H1 (cell line): ENCODE results near the gene SLX9. TPM values are rescaled to one million over a fixed set of nuclear protein-coding genes. Genes with fewer than 3 reads are reported as not detected.

ENCODE experiments used
- CTCF ChIA-PET: fragments of 300-600 bp; sonication (Branson Sonifier 250); formaldehyde crosslinking; loops from one replicate; lab custom pipeline; 2021; ENCODE audit not compliant: partially characterized antibody; lab: Charles Lee
- POLR2A ChIA-PET: fragments of 300-600 bp; sonication (Branson Sonifier 250); formaldehyde crosslinking; loops from one replicate; lab custom pipeline; 2021; ENCODE audit warnings: inconsistent platforms; ENCODE audit not compliant: partially characterized antibody; lab: Charles Lee
- DNase-seq, 2 experiments: peaks; one replicate each; pipeline versions ENCODE4 v3.0.0 to v3.0.0-alpha.2; 2010 to 2022; ENCODE audit warnings: low spot score in 2 of 2, low read depth in 1 of 2, mixed read lengths in 1 of 2
- FAIRE-seq: peaks from 2 replicates; lab custom pipeline; 2011; peaks lifted over from hg19 to GRCh38; lab: Jason Lieb, UNC
- H2AFZ ChIP-seq: 2 replicates; pipeline ENCODE4 v1.8.1; 2012; ENCODE audit warnings: low read length, inconsistent platforms
- H2AK5ac ChIP-seq: 2 replicates; pipeline ENCODE4 v1.6.1; 2013; ENCODE audit warnings: low read depth, low read length
- H2BK120ac ChIP-seq: replicated peaks from 2 replicates; pipeline ENCODE3; 2013; ENCODE audit warnings: low read depth, low read length, inconsistent platforms
- H2BK12ac ChIP-seq: 2 replicates; pipeline ENCODE4 v1.6.1; 2013; ENCODE audit warnings: low read depth, low read length
- H2BK15ac ChIP-seq: 2 replicates; pipeline ENCODE4 v1.6.1; 2013; ENCODE audit warnings: low read length
- H2BK20ac ChIP-seq: 2 replicates; pipeline ENCODE4 v1.6.1; 2013; ENCODE audit warnings: low read length
- H2BK5ac ChIP-seq: 2 replicates; pipeline ENCODE4 v1.6.1; 2013; ENCODE audit warnings: low read depth, low read length
- H3K14ac ChIP-seq: 2 replicates; pipeline ENCODE4 v1.6.1; 2013; ENCODE audit warnings: inconsistent platforms; ENCODE audit not compliant: insufficient read length
- H3K18ac ChIP-seq: 2 replicates; pipeline ENCODE4 v1.6.1; 2013; ENCODE audit warnings: low read length; ENCODE audit errors: extremely low read depth
- H3K23ac ChIP-seq: 2 replicates; pipeline ENCODE4 v1.6.1; 2013; ENCODE audit warnings: inconsistent platforms; ENCODE audit not compliant: insufficient read length
- H3K23me2 ChIP-seq: 2 replicates; pipeline ENCODE4 v1.6.1; 2013; ENCODE audit warnings: low read depth, low read length
- H3K27ac ChIP-seq: 2 replicates; pipeline ENCODE4 v1.6.1; 2011; ENCODE audit warnings: low read depth, low read length, inconsistent platforms
- H3K27me3 ChIP-seq, 4 experiments: replicated peaks in 1 of 4; 1 replicate in 1 of 4; 2 replicates in 3 of 4; pipeline versions ENCODE4 v1.6.1 to v1.8.1; 2011 to 2013; ENCODE audit warnings: low read length in 3 of 4, mild to moderate bottlenecking in 3 of 4, inconsistent platforms in 2 of 4, mixed read lengths in 2 of 4, moderate library complexity in 1 of 4; ENCODE audit not compliant: control insufficient read depth in 3 of 4, insufficient read depth in 3 of 4; ENCODE audit errors: extremely low read depth in 1 of 4
- H3K36me3 ChIP-seq, 4 experiments: 2 replicates each; pipeline versions ENCODE4 v1.6.1 to v1.8.1; 2011 to 2013; ENCODE audit warnings: mild to moderate bottlenecking in 4 of 4, low read length in 3 of 4, moderate library complexity in 2 of 4, control low read depth in 1 of 4, inconsistent platforms in 1 of 4; ENCODE audit not compliant: insufficient read depth in 4 of 4, control insufficient read depth in 2 of 4
- H3K4ac ChIP-seq: replicated peaks from 2 replicates; pipeline ENCODE3; 2013; ENCODE audit warnings: low read length, low read depth, mixed read lengths, inconsistent platforms; ENCODE audit not compliant: insufficient read length
- H3K4me1 ChIP-seq, 4 experiments: replicated peaks in 1 of 4; 1 replicate in 1 of 4; 2 replicates in 3 of 4; pipeline versions ENCODE4 v1.6.1 to v1.8.1; 2011 to 2013; ENCODE audit warnings: low read length in 3 of 4, inconsistent platforms in 2 of 4, mixed read lengths in 1 of 4; ENCODE audit not compliant: insufficient read depth in 4 of 4, control insufficient read depth in 3 of 4
- H3K4me2 ChIP-seq, 2 experiments: 2 replicates each; pipeline versions ENCODE4 v1.6.1 to v1.8.1; 2011 to 2013; ENCODE audit warnings: low read depth in 2 of 2, low read length in 2 of 2, control low read depth in 1 of 2, inconsistent platforms in 1 of 2, mild to moderate bottlenecking in 1 of 2; ENCODE audit not compliant: insufficient read depth in 1 of 2
- H3K4me3 ChIP-seq, 4 experiments: fragments of 200-600, 300-600 bp in 1 of 4; sonication (generic), shearing (Covaris generic), sonication (Bioruptor Twin) in 1 of 4; 2 replicates each; pipeline versions ENCODE4 v1.5.1 to v1.8.1; 2011 to 2016; ENCODE audit warnings: low read length in 4 of 4, low read depth in 3 of 4, control low read depth in 2 of 4, inconsistent platforms in 2 of 4, mild to moderate bottlenecking in 2 of 4, mixed read lengths in 1 of 4, moderate library complexity in 1 of 4; ENCODE audit not compliant: insufficient read depth in 2 of 4; ENCODE audit errors: extremely low read depth in 1 of 4
- H3K56ac ChIP-seq: replicated peaks from 2 replicates; pipeline ENCODE3; 2013; ENCODE audit warnings: low read depth, mild to moderate bottlenecking, mixed read lengths, low read length, inconsistent platforms; ENCODE audit not compliant: insufficient read length
- H3K79me1 ChIP-seq: 2 replicates; pipeline ENCODE4 v1.6.1; 2013; ENCODE audit warnings: low read depth, low read length, control low read depth
- H3K79me2 ChIP-seq, 2 experiments: 2 replicates each; pipeline versions ENCODE4 v1.6.1 to v1.8.1; 2012 to 2013; ENCODE audit warnings: low read length in 2 of 2, mild to moderate bottlenecking in 2 of 2, inconsistent platforms in 1 of 2; ENCODE audit not compliant: insufficient read depth in 2 of 2, control insufficient read depth in 1 of 2
- H3K9ac ChIP-seq, 4 experiments: replicated peaks in 1 of 4; 1 replicate in 1 of 4; 2 replicates in 3 of 4; pipeline versions ENCODE4 v1.6.1 to v1.8.1; 2011 to 2013; ENCODE audit warnings: low read depth in 3 of 4, low read length in 3 of 4, control low read depth in 2 of 4, mild to moderate bottlenecking in 2 of 4, moderate library complexity in 2 of 4, inconsistent platforms in 1 of 4; ENCODE audit errors: extremely low read depth in 1 of 4
- H3K9me3 ChIP-seq, 2 experiments: 2 replicates each; pipeline versions ENCODE4 v1.6.1 to v1.8.1; 2012 to 2013; ENCODE audit warnings: mild to moderate bottlenecking in 2 of 2, moderate library complexity in 2 of 2, control low read depth in 1 of 2, inconsistent platforms in 1 of 2, low read depth in 1 of 2, low read length in 1 of 2, mixed read lengths in 1 of 2; ENCODE audit not compliant: insufficient read depth in 2 of 2
- H4K20me1 ChIP-seq, 2 experiments: replicated peaks in 1 of 2; 2 replicates each; pipeline versions ENCODE3 to v1.8.1; 2011 to 2013; ENCODE audit warnings: inconsistent platforms in 2 of 2, low read length in 2 of 2, mild to moderate bottlenecking in 1 of 2; ENCODE audit not compliant: insufficient read depth in 2 of 2, control insufficient read depth in 1 of 2
- H4K5ac ChIP-seq: 2 replicates; pipeline ENCODE4 v1.6.1; 2013; ENCODE audit warnings: low read length, low read depth, mixed read lengths, inconsistent platforms; ENCODE audit not compliant: insufficient read length
- H4K8ac ChIP-seq: 2 replicates; pipeline ENCODE4 v1.8.0; 2013; ENCODE audit warnings: mild to moderate bottlenecking, moderate library complexity, low read length, inconsistent platforms; ENCODE audit not compliant: insufficient read depth; ENCODE audit errors: extremely low read depth
- H4K91ac ChIP-seq: replicated peaks from 2 replicates; pipeline ENCODE3; 2013; ENCODE audit warnings: low read length, mixed read lengths, inconsistent platforms; ENCODE audit not compliant: insufficient read length
- ASH2L ChIP-seq: fragments of 200-600, 300-600 bp; sonication (generic); IDR thresholded peaks from one replicate; pipeline ENCODE4 v1.7.1; 2017; ENCODE audit warnings: low read length
- CBX5 ChIP-seq: fragments of 300-800, 300-1000 bp; sonication (generic); IDR thresholded peaks from 2 replicates; pipeline ENCODE4 v1.7.1; 2016; ENCODE audit warnings: antibody characterized with exemption, low read length, low read depth
- CBX8 ChIP-seq: fragments of 300-800, 300-1000 bp; sonication (generic); IDR thresholded peaks from 2 replicates; pipeline ENCODE4 v1.7.1; 2016; ENCODE audit warnings: low read depth, low read length, borderline replicate concordance
- CHD1 ChIP-seq: IDR thresholded peaks from 2 replicates; pipeline ENCODE4 v1.6.1; 2012; ENCODE audit warnings: low read depth, low read length, improper control_type of control experiment
- CHD2 ChIP-seq: IDR thresholded peaks from 2 replicates; pipeline ENCODE4 v1.6.1; 2012; ENCODE audit warnings: low read length, improper control_type of control experiment
- NRF1 ChIP-seq: IDR thresholded peaks from 2 replicates; pipeline ENCODE4 v1.6.1; 2011; ENCODE audit warnings: mild to moderate bottlenecking, low read depth, low read length, improper control_type of control experiment
- SIN3A ChIP-seq, 2 experiments: IDR thresholded peaks in 1 of 2; conservative IDR thresholded peaks in 1 of 2; 2 replicates each; pipeline ENCODE4 v1.6.1; 2011 to 2012; ENCODE audit warnings: low read length in 2 of 2, improper control_type of control experiment in 1 of 2, low read depth in 1 of 2, mild to moderate bottlenecking in 1 of 2
- SIRT6 ChIP-seq: IDR thresholded peaks from one replicate; pipeline ENCODE4 v1.7.1; 2012; ENCODE audit warnings: low read length, inconsistent platforms
- SP1 ChIP-seq: IDR thresholded peaks from 2 replicates; pipeline ENCODE4 v1.6.1; 2011; ENCODE audit warnings: low read depth, low read length
- TCF12 ChIP-seq: IDR thresholded peaks from 2 replicates; pipeline ENCODE4 v1.6.1; 2011; ENCODE audit warnings: low read depth, mild to moderate bottlenecking, low read length
- USF2 ChIP-seq: IDR thresholded peaks from 2 replicates; pipeline ENCODE4 v1.6.1; 2011; ENCODE audit warnings: low read length, improper control_type of control experiment
- WGBS, 2 experiments: shearing (Covaris generic) in 1 of 2; methylation state at CpG; one replicate each; pipeline versions ENCODE4 v1.1.6 to v1.1.7; 2013 to 2015; ENCODE audit warnings: low lambda C conversion rate in 2 of 2, mixed read lengths in 2 of 2, inconsistent platforms in 1 of 2, low coverage in 1 of 2, missing lambda C conversion rate in 1 of 2; ENCODE audit not compliant: insufficient replicate concordance in 2 of 2, insufficient coverage in 1 of 2, insufficient read length in 1 of 2; ENCODE audit errors: extremely low coverage in 1 of 2, missing lambda C conversion rate in 1 of 2; 5-methylcytosine and 5-hydroxymethylcytosine counted together
- polyA plus RNA-seq, 7 experiments: library from polyadenylated mRNA; depleted of rRNA in 3 of 7; stranded (reverse) in 5 of 7; unstranded in 2 of 7; fragments of >200 nt in 5 of 7; fragments of 200-250 nt in 2 of 7; gene quantifications; 1 replicate in 5 of 7; 2 replicates in 1 of 7; 4 replicates in 1 of 7; pipeline versions ENCODE4 v1.2.1 to v1.2.3, GENCODE V29; 2011 to 2013; ENCODE audit warnings: missing spikeins in 2 of 7, mixed read lengths in 2 of 7
- total RNA-seq: library from RNA; stranded (reverse); fragmentation: NEBNext Ultra II Directional; extraction: Animal tissue kit (Norgen Biotek cat#: 25700); gene quantifications from 2 replicates; pipeline ENCODE4 v1.2.1, GENCODE V29; 2021

SLX9 gene
- total and polyA plus RNA-seq, 2 of the 8 experiments (the other 6 are each of a cell fraction or from before 2014, with no cell fraction given) = 17.7 to 57.3 TPM

GRCh38 chr21:45022348-45022675 is 82.5 kb downstream of the SLX9 start:
- Histone ChIP-seq H3K4me3 (no peak overlapping the region), H3K9me3 (peaks cover 0 to 3% of the 10 kb centered on the region in 2 experiments; a peak in 1 of 4 replicates), H4K20me1 (peaks cover 0 to under 1% of the 10 kb centered on the region in 2 experiments), H3K79me1 (no peaks in the 10 kb centered on the region), H3K56ac (no peak overlapping the region), H4K8ac (no peak overlapping the region), H3K27ac (no peak overlapping the region), H2BK15ac (no peak overlapping the region), H3K23me2 (peaks cover 4% of the 10 kb centered on the region; the same call in 1 of the 2 replicates), H2BK20ac (no peak overlapping the region), H4K91ac (no peak overlapping the region), H3K36me3 (no peaks in the 10 kb centered on the region), H3K4me2 (no peak overlapping the region), H4K5ac (no peak overlapping the region), H2AK5ac (no peak overlapping the region), H3K14ac (no peak overlapping the region), H3K4ac (no peak overlapping the region), H3K9ac (no peak overlapping the region), H3K27me3 (peaks cover 2 to 25% (median 22%) of the 10 kb centered on the region in 4 experiments), H3K4me1 (peaks cover 0 to 3% (median 2%) of the 10 kb centered on the region in 4 experiments; a peak in 4 of 7 replicates), H3K18ac (no peak overlapping the region), H2BK5ac (no peak overlapping the region), H3K79me2 (no peaks in the 10 kb centered on the region), H2BK12ac (no peak overlapping the region), H2AFZ (no peak overlapping the region), H2BK120ac (no peak overlapping the region), H3K23ac (no peak overlapping the region)
- DNase-seq (no peak), FAIRE-seq (no peak)
- 74% methylated on average over 8 of the region's 8 CpGs; no CpG with 5 or more reads in 1 of the 2 experiments for WGBS, 2 experiments
- ChIA-PET CTCF (interaction anchor here (0.6 to 1.6 kb wide), 3 partner anchors 46 to 395 kb away, joined by 3 read pairs; no protein-coding TSS in a partner anchor), POLR2A (no interaction called here)
- no peak for TF ChIP-seq TCF12
- TF ChIP-seq SIRT6 = no peak
- TF ChIP-seq CBX5 = no peak
- no peak for TF ChIP-seq SP1
- TF ChIP-seq CBX8 = no peak
- no peak for TF ChIP-seq CHD1
- no peak for TF ChIP-seq SIN3A (conservative IDR thresholded peaks at IDR 0.05 in 1 of 2, IDR thresholded peaks at IDR 0.05 in 1 of 2; ENCODE audit: low read depth in 1 of 2, low read length in 2 of 2)
- TF ChIP-seq CHD2 = no peak
- TF ChIP-seq USF2 = no peak
- no peak for TF ChIP-seq ASH2L
- no peak for TF ChIP-seq NRF1
